Chondrocyte (in vitro differentiated cells): ENCODE results near the gene SEMA5A. TPM values are rescaled to one million over a fixed set of nuclear protein-coding genes. Genes with fewer than 3 reads are reported as not detected.
A peak's percentile ranks its signal among the peaks of the same experiment; 100 is the strongest.

ENCODE experiments used
- DNase-seq: peaks from one replicate; pipeline ENCODE4 v3.0.0; 2021; ENCODE audit warnings: mixed read lengths, low spot score
- H3K27ac Mint-ChIP-seq: one replicate; pipeline ENCODE4 v1.8.0; 2021; ENCODE audit warnings: mild to moderate bottlenecking, moderate library complexity, mixed read lengths; ENCODE audit not compliant: unreplicated experiment
- H3K27me3 Mint-ChIP-seq: 2 replicates; pipeline ENCODE4 v1.8.0; 2021; ENCODE audit warnings: low read depth, mixed read lengths
- H3K36me3 Mint-ChIP-seq: 2 replicates; pipeline ENCODE4 v1.8.0; 2021; ENCODE audit warnings: low read depth, mixed read lengths
- H3K4me1 Mint-ChIP-seq: 2 replicates; pipeline ENCODE4 v1.8.0; 2021; ENCODE audit warnings: low read depth, mild to moderate bottlenecking, mixed read lengths
- H3K4me3 Mint-ChIP-seq: one replicate; pipeline ENCODE4 v1.8.0; 2021; ENCODE audit warnings: mild to moderate bottlenecking, moderate library complexity, mixed read lengths; ENCODE audit not compliant: unreplicated experiment
- H3K9me3 Mint-ChIP-seq: 2 replicates; pipeline ENCODE4 v1.8.0; 2021; ENCODE audit warnings: low read depth, mixed read lengths
- total RNA-seq: library from RNA; stranded (reverse); gene quantifications from 3 replicates; pipeline ENCODE4 v1.2.1, GENCODE V29; 2021
- TF ChIP-seq, protein P1 (sequence below): fragments of 200-600 bp; sonication (generic); IDR thresholded peaks from 2 replicates; pipeline ENCODE4 v1.5.0; 2021; ENCODE audit warnings: antibody characterized with exemption, mild to moderate bottlenecking, moderate library complexity

Gene SEMA5A
- total RNA-seq, 1 donor from 2014 or later = 249 TPM

DNA sequence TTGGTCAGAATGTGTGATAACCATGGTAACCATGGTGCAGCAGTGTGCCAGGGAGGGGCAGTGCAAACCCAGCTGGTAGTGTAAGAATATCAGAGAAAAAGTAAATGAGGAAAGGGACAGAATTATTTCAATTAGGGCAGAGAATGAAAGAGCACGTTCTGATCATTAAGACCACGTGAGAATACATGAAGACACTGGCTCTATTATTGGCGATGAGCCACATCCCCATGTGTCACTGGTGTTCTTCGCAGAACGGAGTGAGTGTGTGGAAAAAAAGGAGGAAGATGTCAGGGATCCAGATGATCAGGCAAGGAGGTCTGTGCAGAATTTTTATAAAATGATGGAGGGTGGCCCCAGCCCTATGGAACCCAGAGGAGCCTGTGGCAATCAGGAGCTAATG, 315.5 kb downstream of the SEMA5A start:
- peaks cover 46% of the 10 kb centered on the region for H3K4me1 Mint-ChIP-seq

DNA sequence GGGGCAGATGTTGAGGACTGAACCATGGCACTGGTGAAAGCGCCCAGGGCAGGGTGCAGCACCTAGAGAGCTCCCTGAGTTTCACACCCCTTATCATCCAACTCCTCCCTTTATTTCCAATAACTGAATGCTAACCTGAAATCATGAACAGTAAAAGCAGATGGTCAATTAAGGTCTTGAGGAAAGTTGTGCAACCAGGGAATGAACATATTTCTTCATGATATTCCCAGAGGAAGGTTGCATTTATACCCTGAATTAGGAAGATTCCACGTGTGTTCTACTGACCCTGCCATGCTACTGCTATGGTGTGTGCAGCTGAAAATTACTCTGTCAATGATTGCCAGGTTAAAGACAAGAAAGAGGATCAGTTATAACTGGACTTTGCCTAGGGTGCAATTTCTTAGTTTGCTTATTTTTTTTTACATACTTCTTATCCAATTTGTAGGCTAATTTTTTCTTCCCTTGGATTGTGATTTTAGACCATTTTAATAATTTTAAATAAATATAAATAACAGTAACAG, 319.8 kb downstream of the SEMA5A start:
- Mint-ChIP-seq H3K4me1 (peaks cover 12% of the 10 kb centered on the region), H3K4me3 (no peak overlapping the region), H3K27ac (no peak overlapping the region), H3K27me3 (no peaks in the 10 kb centered on the region), H3K9me3 (no peaks in the 10 kb centered on the region), H3K36me3 (peaks cover 53% of the 10 kb centered on the region)
- DNase-seq = no peak
- TF ChIP-seq, protein P1, sequence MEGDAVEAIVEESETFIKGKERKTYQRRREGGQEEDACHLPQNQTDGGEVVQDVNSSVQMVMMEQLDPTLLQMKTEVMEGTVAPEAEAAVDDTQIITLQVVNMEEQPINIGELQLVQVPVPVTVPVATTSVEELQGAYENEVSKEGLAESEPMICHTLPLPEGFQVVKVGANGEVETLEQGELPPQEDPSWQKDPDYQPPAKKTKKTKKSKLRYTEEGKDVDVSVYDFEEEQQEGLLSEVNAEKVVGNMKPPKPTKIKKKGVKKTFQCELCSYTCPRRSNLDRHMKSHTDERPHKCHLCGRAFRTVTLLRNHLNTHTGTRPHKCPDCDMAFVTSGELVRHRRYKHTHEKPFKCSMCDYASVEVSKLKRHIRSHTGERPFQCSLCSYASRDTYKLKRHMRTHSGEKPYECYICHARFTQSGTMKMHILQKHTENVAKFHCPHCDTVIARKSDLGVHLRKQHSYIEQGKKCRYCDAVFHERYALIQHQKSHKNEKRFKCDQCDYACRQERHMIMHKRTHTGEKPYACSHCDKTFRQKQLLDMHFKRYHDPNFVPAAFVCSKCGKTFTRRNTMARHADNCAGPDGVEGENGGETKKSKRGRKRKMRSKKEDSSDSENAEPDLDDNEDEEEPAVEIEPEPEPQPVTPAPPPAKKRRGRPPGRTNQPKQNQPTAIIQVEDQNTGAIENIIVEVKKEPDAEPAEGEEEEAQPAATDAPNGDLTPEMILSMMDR = no peak

More for the DNA sequence above, 315.5 kb downstream of the SEMA5A start:
- Mint-ChIP-seq H3K27me3 (no peaks in the 10 kb centered on the region), H3K27ac (peak overlapping the region; percentile 69), H3K9me3 (no peaks in the 10 kb centered on the region), H3K36me3 (peaks cover 31% of the 10 kb centered on the region), H3K4me3 (no peak overlapping the region)
- TF ChIP-seq, protein P1 = no peak
- DNase-seq = no peak

DNA sequence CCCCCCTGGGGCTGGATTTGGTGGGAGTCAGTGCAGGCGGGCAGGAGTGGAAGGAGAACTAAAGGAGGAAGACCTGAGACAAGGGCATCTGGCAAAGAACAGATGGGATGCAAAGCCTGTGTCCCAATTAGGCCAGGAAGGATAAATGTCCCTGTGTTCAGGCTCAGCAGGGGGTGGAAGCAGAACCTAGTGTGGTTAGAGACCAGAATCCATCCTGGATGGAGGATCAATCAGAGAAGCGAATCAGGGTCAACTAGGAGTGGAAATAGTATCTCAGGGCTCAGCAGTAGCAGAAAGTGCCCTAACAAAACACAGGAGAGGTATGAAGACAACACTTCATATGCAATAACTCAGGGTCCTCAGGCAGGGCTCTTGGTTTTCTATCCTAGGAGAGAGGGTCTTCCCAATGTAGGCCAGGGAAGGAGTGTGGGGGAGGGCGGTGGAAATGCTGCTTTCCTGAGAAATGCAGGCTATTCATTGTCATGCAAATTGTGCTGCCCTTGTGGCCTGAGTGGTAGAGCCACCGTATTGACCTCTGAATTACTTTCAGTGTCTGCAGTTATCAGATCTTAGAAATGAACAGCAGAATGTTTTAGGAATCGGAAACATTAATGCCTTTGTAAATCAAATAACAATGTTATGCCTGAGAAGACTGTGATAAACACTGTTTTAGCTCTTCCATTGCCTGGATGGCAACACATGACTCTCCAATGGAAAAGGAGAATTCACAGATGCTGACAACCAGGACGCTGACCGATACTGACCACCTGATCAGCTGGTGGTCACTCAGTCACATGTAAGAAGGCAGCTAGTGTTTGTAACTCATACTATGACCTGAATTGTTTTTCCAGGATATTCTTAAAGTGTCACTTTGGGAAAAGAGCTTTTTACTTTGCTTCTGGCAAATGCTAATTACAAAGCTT, 323.6 kb downstream of the SEMA5A start:
- Mint-ChIP-seq H3K4me3 (no peak overlapping the region), H3K4me1 (no peaks in the 10 kb centered on the region), H3K27ac (no peak overlapping the region), H3K9me3 (no peaks in the 10 kb centered on the region), H3K36me3 (peaks cover 52% of the 10 kb centered on the region), H3K27me3 (no peaks in the 10 kb centered on the region)
- no peak for DNase-seq
- TF ChIP-seq, protein P1 = no peak

DNA sequence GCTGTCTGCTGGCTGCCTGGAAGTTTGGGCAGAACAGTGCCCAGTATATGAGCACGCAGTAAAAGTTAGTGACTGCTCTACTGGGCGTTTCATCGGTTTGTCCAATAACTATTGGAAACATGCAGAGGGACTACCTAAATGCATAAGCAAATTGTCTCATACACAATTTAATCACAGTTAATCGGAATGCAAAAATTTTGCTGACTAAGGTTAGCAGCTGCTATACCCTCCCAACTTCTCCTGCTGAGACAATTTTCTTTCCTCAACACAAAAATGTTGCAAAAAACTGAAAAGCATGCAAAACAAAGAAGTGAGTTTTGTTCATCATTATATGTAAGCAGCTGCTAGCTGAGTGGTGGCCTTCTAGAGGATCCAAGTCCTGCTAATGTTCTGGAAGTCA, 327.5 kb downstream of the SEMA5A start:
- H3K27me3 Mint-ChIP-seq = no peaks in the 10 kb centered on the region
- H3K36me3 Mint-ChIP-seq = peaks cover 54% of the 10 kb centered on the region
- no peak for DNase-seq
- H3K4me1 Mint-ChIP-seq = no peaks in the 10 kb centered on the region
- TF ChIP-seq, protein P1 = no peak
- H3K27ac Mint-ChIP-seq = no peak overlapping the region
- no peak overlapping the region for H3K4me3 Mint-ChIP-seq
- H3K9me3 Mint-ChIP-seq = peaks cover 9% of the 10 kb centered on the region

DNA sequence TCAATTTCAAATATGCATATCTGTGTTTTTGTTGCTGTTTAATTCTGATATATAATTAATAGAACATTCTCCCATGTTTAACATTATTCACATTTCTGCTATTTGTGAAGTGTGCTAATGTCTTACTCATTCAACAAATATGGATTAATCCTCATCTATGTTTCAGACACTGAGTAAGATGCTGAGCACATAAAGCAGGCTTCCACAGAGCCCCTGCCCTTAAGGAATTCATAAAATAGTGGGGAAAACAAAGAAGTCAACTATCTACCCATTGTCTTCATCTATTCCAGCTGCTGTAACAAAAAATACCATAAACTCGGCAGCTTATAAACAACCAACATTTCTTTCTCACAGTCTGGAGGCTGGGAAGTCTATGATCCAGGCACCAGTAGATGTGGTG, 333.3 kb downstream of the SEMA5A start:
- TF ChIP-seq, protein P1 = no peak
- Mint-ChIP-seq H3K27ac (no peak overlapping the region), H3K27me3 (no peaks in the 10 kb centered on the region), H3K4me1 (no peaks in the 10 kb centered on the region), H3K4me3 (no peak overlapping the region), H3K9me3 (peaks cover 9% of the 10 kb centered on the region), H3K36me3 (peaks cover 32% of the 10 kb centered on the region)
- no peak for DNase-seq
